Activated T-helper 2 cell treated with anti-CD3 and anti-CD28 coated beads, Interferon-gamma antibody, Interleukin-2, Interleukin-4, amounts not matched to agents 10 μg/mL and 5 μg/mL and 100 μg/mL, durations not matched to agents 14 hours and 24 hours and 36 hours (primary cell): ENCODE results near the gene SLC6A17. TPM values are rescaled to one million over a fixed set of nuclear protein-coding genes. Genes with fewer than 3 reads are reported as not detected.

ENCODE experiments used
- total RNA-seq: library from RNA; stranded (reverse); gene quantifications from 2 replicates; pipeline ENCODE4 v1.2.3, GENCODE V29; 2022

The SLC6A17 gene
- total RNA-seq, 1 donor from 2014 or later: 0.46 TPM

Other genes with a start within 250 kb of the SLC6A17 start
- 251 and 252 TPM in 2 replicates for gene CSF1, start 239.6 kb upstream of the SLC6A17 start, total RNA-seq
- 85.8 and 86.5 TPM in 2 replicates for gene AHCYL1, start 165.7 kb upstream of the SLC6A17 start, total RNA-seq
- gene STRIP1, start 115.9 kb upstream of the SLC6A17 start, total RNA-seq: 37.4 and 39.1 TPM in 2 replicates
- gene ALX3, start 79.8 kb upstream of the SLC6A17 start, total RNA-seq: not detected in 2 replicates
- not detected in 2 replicates for gene UBL4B, start 38.1 kb upstream of the SLC6A17 start, total RNA-seq
- gene KCNC4, start 59.8 kb downstream of the SLC6A17 start, total RNA-seq: 30.6 and 31.1 TPM in 2 replicates
- 55.5 TPM in 2 replicates for gene RBM15, start 188.9 kb downstream of the SLC6A17 start, total RNA-seq
- gene SLC16A4, start 240.5 kb downstream of the SLC6A17 start, total RNA-seq: 0.23 and 0.73 TPM in 2 replicates